Activated CD8-positive, alpha-beta T cell treated with anti-CD3 and anti-CD28 coated beads for 36 hours (primary cell): ENCODE measurements around the gene XPO6. TPM values are rescaled to one million over a fixed set of nuclear protein-coding genes. Genes with fewer than 3 reads are reported as not detected.

ENCODE experiments used
- ATAC-seq: fragments of 200-7000 bp; cut with Tn5 transposase; one replicate; pipeline ENCODE4 v1.10.0; 2021; ENCODE audit warnings: mild to moderate bottlenecking, moderate library complexity
- CTCF ChIA-PET: fragments of 350-600 bp; sonication (Branson Sonifier 250); formaldehyde crosslinking; loops from one replicate; lab custom pipeline; 2021; ENCODE audit warnings: antibody characterized with exemption; lab: Charles Lee
- POLR2A ChIA-PET: fragments of 350-600 bp; sonication (Branson Sonifier 250); formaldehyde crosslinking; loops from one replicate; lab custom pipeline; 2021; ENCODE audit warnings: antibody characterized with exemption; lab: Charles Lee
- DNase-seq: peaks from one replicate; pipeline ENCODE4 v3.0.0-alpha.2; 2020
- H3K27ac Mint-ChIP-seq: one replicate; pipeline ENCODE4 v1.8.0; 2021; ENCODE audit warnings: mild to moderate bottlenecking, mixed read lengths
- H3K27me3 Mint-ChIP-seq: one replicate; pipeline ENCODE4 v1.8.0; 2021; ENCODE audit warnings: mixed read lengths
- H3K36me3 Mint-ChIP-seq: one replicate; pipeline ENCODE4 v1.8.0; 2021; ENCODE audit warnings: low read depth, mixed read lengths
- H3K4me1 Mint-ChIP-seq: one replicate; pipeline ENCODE4 v1.8.0; 2021; ENCODE audit warnings: low read depth, mixed read lengths
- H3K4me3 Mint-ChIP-seq: one replicate; pipeline ENCODE4 v1.8.0; 2021; ENCODE audit warnings: mild to moderate bottlenecking, moderate library complexity, mixed read lengths
- H3K9me3 Mint-ChIP-seq: one replicate; pipeline ENCODE4 v1.8.0; 2021; ENCODE audit warnings: mixed read lengths
- intact Hi-C: fragments of 100-400 bp; cut with micrococcal nuclease; formaldehyde crosslinking; loops from one replicate; pipeline ENCODE4 v1.10.0; 2022
- total RNA-seq, 2 experiments: library from RNA; stranded (reverse); gene quantifications; one replicate each; pipeline ENCODE4 v1.2.3, GENCODE V29; 2021
- TF ChIP-seq, protein P1 (sequence below): fragments of 200-600 bp; IDR thresholded peaks from one replicate; pipeline ENCODE4 v1.8.0; 2022; ENCODE audit warnings: antibody characterized with exemption, mild to moderate bottlenecking

Gene XPO6
- total RNA-seq, 2 experiments from 2014 or later: 250 to 253 TPM

DNA sequence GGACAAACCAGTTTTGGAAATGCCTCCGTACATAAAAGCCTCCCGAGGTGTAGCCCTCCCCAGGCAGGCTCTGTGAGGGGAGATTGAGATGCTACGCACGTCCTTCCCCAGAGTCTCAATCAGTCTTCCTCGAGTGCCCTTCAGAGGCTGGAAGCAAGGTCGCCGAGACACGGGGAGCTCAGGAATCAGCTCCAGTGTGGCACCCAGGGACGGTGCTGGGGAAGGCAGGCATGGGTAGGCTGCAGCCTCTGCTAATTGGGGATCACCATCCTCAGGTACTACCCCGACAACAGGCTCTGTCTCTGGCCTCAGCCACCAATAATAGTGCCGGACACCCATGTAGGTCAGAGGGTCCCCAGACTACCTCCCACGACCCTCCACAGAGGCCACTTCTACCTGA, 120.1 kb downstream of the XPO6 start:
- Mint-ChIP-seq H3K4me3 (no peak overlapping the region), H3K9me3 (no peaks in the 10 kb centered on the region), H3K4me1 (peaks cover 4% of the 10 kb centered on the region), H3K36me3 (peaks cover 2% of the 10 kb centered on the region), H3K27ac (no peak overlapping the region), H3K27me3 (no peaks in the 10 kb centered on the region)
- TF ChIP-seq, protein P1, sequence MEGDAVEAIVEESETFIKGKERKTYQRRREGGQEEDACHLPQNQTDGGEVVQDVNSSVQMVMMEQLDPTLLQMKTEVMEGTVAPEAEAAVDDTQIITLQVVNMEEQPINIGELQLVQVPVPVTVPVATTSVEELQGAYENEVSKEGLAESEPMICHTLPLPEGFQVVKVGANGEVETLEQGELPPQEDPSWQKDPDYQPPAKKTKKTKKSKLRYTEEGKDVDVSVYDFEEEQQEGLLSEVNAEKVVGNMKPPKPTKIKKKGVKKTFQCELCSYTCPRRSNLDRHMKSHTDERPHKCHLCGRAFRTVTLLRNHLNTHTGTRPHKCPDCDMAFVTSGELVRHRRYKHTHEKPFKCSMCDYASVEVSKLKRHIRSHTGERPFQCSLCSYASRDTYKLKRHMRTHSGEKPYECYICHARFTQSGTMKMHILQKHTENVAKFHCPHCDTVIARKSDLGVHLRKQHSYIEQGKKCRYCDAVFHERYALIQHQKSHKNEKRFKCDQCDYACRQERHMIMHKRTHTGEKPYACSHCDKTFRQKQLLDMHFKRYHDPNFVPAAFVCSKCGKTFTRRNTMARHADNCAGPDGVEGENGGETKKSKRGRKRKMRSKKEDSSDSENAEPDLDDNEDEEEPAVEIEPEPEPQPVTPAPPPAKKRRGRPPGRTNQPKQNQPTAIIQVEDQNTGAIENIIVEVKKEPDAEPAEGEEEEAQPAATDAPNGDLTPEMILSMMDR: no peak
- ChIA-PET POLR2A (no interaction called here), CTCF (interaction anchor here (1.5 to 2.3 kb wide), 2 partner anchors 21 to 126 kb away, joined by 7 to 8 read pairs; no protein-coding TSS in a partner anchor)
- DNase-seq (no peak), ATAC-seq (no peak)
- intact Hi-C loops: no loop called here

DNA sequence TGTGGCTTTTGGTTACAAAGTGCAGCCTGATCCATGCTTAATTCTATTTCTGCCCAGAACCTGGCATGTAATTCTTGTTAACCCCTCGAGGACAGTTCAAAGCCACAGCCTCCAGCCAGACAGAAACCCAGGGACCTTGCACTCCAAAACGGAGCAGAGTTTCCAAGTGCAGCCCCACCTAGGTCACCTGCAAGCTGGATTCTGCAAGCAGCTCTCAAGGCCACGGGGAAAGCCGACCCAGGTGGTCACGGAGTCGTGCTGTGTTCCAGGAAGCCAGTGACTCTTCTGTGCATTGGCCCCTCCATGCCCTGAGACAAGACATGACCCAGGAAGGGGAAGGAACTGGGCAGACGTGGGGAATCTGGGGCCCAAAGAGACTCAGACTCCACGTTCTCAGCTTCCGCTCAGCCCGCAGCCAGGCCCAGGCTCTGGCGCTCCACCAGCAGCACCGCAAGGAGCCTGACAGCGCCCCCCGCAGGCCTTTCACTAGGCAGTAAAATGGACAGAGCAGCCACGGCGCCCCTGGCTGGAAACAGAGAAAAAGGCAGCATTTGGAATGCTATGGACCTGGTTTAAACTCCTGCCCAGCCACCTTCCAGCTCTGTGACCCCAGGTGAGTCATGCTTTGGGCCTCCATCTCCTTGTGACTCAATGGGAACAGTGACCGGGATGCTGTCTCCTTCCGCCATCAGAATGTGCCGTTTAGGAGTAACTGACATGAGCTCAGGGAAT, 121.0 kb downstream of the XPO6 start:
- DNase-seq (no peak), ATAC-seq (no peak)
- no peaks in the 10 kb centered on the region for H3K36me3 Mint-ChIP-seq
- no peak overlapping the region for H3K27ac Mint-ChIP-seq
- H3K4me3 Mint-ChIP-seq: no peak overlapping the region
- intact Hi-C loops: no loop called here
- no peaks in the 10 kb centered on the region for H3K27me3 Mint-ChIP-seq
- TF ChIP-seq, protein P1: no peak
- CTCF ChIA-PET: interaction anchor here (1.3 to 2.3 kb wide), 2 partner anchors 20 to 127 kb away, joined by 5 to 7 read pairs; no protein-coding TSS in a partner anchor
- POLR2A ChIA-PET: no interaction called here
- no peaks in the 10 kb centered on the region for H3K9me3 Mint-ChIP-seq
- H3K4me1 Mint-ChIP-seq: peaks cover 4% of the 10 kb centered on the region

DNA sequence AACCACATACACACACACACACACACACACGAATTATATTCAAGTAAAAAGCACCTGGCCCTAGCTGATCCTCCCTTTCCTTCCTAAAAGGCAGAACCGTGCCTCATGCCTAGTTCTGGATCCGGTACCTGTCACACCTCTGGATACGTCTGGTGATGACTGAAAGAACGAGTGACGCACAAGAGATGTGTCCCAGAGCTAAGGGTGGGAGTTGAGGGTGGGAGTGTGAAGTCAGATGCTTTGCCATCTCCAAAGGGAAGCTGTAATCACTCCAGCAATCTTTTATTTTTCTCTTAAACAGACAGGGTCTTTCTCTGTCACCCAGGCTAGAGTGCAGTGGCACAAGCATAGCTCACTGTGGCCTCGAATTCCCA, 121.8 kb downstream of the XPO6 start:
- Mint-ChIP-seq H3K27ac (no peak overlapping the region), H3K4me1 (peaks cover 4% of the 10 kb centered on the region), H3K27me3 (no peaks in the 10 kb centered on the region), H3K4me3 (no peak overlapping the region), H3K36me3 (no peaks in the 10 kb centered on the region), H3K9me3 (no peaks in the 10 kb centered on the region)
- POLR2A ChIA-PET: no interaction called here
- intact Hi-C loops: no loop called here
- TF ChIP-seq, protein P1: no peak
- ATAC-seq (no peak), DNase-seq (no peak)
- CTCF ChIA-PET: interaction anchor here (1.3 to 2.3 kb wide), 2 partner anchors 19 to 128 kb away, joined by 5 to 7 read pairs; no protein-coding TSS in a partner anchor

DNA sequence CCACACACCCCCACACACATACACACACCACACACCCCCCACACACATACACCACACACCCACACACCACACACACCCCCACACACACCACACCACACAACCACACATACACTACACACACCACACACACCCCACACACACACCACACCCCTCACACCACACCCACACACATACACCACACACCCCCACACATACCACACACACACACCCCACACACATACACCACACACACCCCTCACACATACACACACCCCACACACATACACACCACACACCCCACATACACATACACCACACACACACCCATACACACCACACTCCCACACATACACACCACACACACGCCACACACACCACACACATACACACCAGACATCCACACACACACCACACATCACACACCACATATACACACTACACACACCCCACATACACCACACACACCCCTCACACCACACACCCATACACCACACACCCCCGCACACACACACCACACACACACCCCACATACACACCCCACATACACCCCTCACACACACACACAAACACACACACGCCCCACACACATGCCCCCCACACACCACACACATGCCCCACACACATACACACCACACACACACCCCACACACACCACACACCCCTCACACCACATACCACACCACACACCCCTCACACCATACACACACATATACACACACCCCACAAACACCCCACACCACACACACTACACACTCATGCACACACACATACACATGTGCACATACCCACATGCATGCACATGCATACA, 122.4 kb downstream of the XPO6 start:
- intact Hi-C loops: no loop called here
- Mint-ChIP-seq H3K27me3 (no peaks in the 10 kb centered on the region), H3K4me1 (peaks cover 4% of the 10 kb centered on the region), H3K36me3 (no peaks in the 10 kb centered on the region), H3K27ac (peak overlapping the region; percentile 42), H3K4me3 (no peak overlapping the region), H3K9me3 (no peaks in the 10 kb centered on the region)
- CTCF ChIA-PET: interaction anchor here (1.3 to 2.3 kb wide), 2 partner anchors 19 to 129 kb away, joined by 5 to 7 read pairs; no protein-coding TSS in a partner anchor
- POLR2A ChIA-PET: no interaction called here
- ATAC-seq (peak; percentile 12), DNase-seq (no peak)
- TF ChIP-seq, protein P1: no peak
